EL (cell line): ENCODE results near the gene C1orf21.
A peak's percentile ranks its signal among the peaks of the same experiment; 100 is the strongest.
"Not testable (repeated sequence)": the region's sequence is repeated elsewhere in the genome, so short reads cannot be mapped to it uniquely, and the experiment has no call there.

Experiments used
- DNase-seq: peaks from one replicate; pipeline ENCODE4 v3.0.0-alpha.2; 2016

The C1orf21 gene

GRCh38 chr1:184386312-184387068 is at the start of gene C1orf21:
Gene C1orf21, plus strand, starts transcription at chr1:184387029. Its CDS starts 90,481 bp downstream, at chr1:184477510.
- DNase-seq: peak; percentile 90

- DNase-seq: not testable (repeated sequence)
These were observed 49.0 kb upstream of the C1orf21 start for GRCh38 chr1:184337865-184338264.

- DNase-seq: no peak
These were observed 45.8 kb upstream of the C1orf21 start for GRCh38 chr1:184340984-184341383.

- DNase-seq: no peak
These were observed 36.3 kb upstream of the C1orf21 start for GRCh38 chr1:184350573-184350972.

- no peak for DNase-seq
These were observed 35.3 kb upstream of the C1orf21 start for GRCh38 chr1:184351416-184351975.

- DNase-seq: no peak
These were observed 34.1 kb upstream of the C1orf21 start for GRCh38 chr1:184352776-184353175.

- no peak for DNase-seq
These were observed 32.1 kb upstream of the C1orf21 start for GRCh38 chr1:184354719-184355118.

GRCh38 chr1:184356891-184357290 is 29.9 kb upstream of the C1orf21 start:
- no peak for DNase-seq

- DNase-seq: no peak
These were observed 28.6 kb upstream of the C1orf21 start for GRCh38 chr1:184358256-184358655.

GRCh38 chr1:184359909-184360308 is 26.9 kb upstream of the C1orf21 start:
- DNase-seq: no peak

- DNase-seq: peak; percentile 32
These were observed 24.0 kb upstream of the C1orf21 start for GRCh38 chr1:184362876-184363275.

- no peak for DNase-seq
These were observed 21.1 kb upstream of the C1orf21 start for GRCh38 chr1:184365699-184366098.

GRCh38 chr1:184366997-184367396 is 19.8 kb upstream of the C1orf21 start:
- no peak for DNase-seq

GRCh38 chr1:184367427-184368038 is 19.3 kb upstream of the C1orf21 start:
- no peak for DNase-seq

GRCh38 chr1:184368354-184368753 is 18.5 kb upstream of the C1orf21 start:
- no peak for DNase-seq

GRCh38 chr1:184370850-184371249 is 16.0 kb upstream of the C1orf21 start:
- DNase-seq: no peak

GRCh38 chr1:184373155-184373554 is 13.7 kb upstream of the C1orf21 start:
- DNase-seq: no peak

- DNase-seq: no peak
These were observed 10.5 kb upstream of the C1orf21 start for GRCh38 chr1:184376369-184376768.

- DNase-seq: no peak
These were observed 7.6 kb upstream of the C1orf21 start for GRCh38 chr1:184379111-184379752.

- DNase-seq: no peak
These were observed 6.4 kb upstream of the C1orf21 start for GRCh38 chr1:184380468-184380867.

GRCh38 chr1:184383772-184384323 is 3.0 kb upstream of the C1orf21 start:
- no peak for DNase-seq

- no peak for DNase-seq
These were observed 941 bp upstream of the C1orf21 start for GRCh38 chr1:184385865-184386311.

GRCh38 chr1:184387069-184387475 is 243 bp downstream of the C1orf21 start:
- DNase-seq: peak; percentile 25
